Panc1 (cell line): ENCODE measurements around the gene VASP. TPM values are rescaled to one million over a fixed set of nuclear protein-coding genes. Genes with fewer than 3 reads are reported as not detected.

Source experiments
- ATAC-seq: fragments of 200-7000 bp; cut with Tn5 transposase; 2 replicates; pipeline ENCODE4 v1.9.1; 2020; ENCODE audit warnings: mild to moderate bottlenecking, moderate library complexity
- BruUV-seq: library from RNA; stranded (reverse); fragments of 400-500 nt; replicated peaks from 2 replicates; lab custom pipeline; 2021; lab: Mats Ljungman, UMichigan
- CTCF ChIA-PET: fragments of 300-600 bp; sonication (Branson Sonifier 250); formaldehyde crosslinking; loops from one replicate; lab custom pipeline; 2022; ENCODE audit warnings: antibody characterized with exemption; lab: Charles Lee
- POLR2A ChIA-PET: fragments of 300-600 bp; sonication (Branson Sonifier 250); formaldehyde crosslinking; loops from one replicate; lab custom pipeline; 2022; ENCODE audit warnings: antibody characterized with exemption; lab: Charles Lee
- DNase-seq: peaks from one replicate; pipeline ENCODE4 v3.0.0-alpha.2; 2010; ENCODE audit warnings: low read depth, low spot score
- H3K27ac ChIP-seq: 2 replicates; pipeline ENCODE4 v1.5.1; 2011; ENCODE audit warnings: mild to moderate bottlenecking, low read length, inconsistent platforms
- H3K27me3 ChIP-seq: fragments of 200-500 bp; sonication (Bioruptor generic); 2 replicates; pipeline ENCODE4 v1.6.0; 2014; ENCODE audit warnings: low read length, inconsistent platforms; ENCODE audit not compliant: control insufficient read depth, insufficient read depth
- H3K36me3 ChIP-seq: fragments of 200-500 bp; sonication (Bioruptor generic); 2 replicates; pipeline ENCODE4 v1.5.1; 2014; ENCODE audit warnings: inconsistent platforms, mild to moderate bottlenecking, low read length, moderate library complexity; ENCODE audit not compliant: control insufficient read depth, insufficient read depth
- H3K4me1 ChIP-seq: 2 replicates; pipeline ENCODE4 v1.5.1; 2011; ENCODE audit warnings: inconsistent platforms, mild to moderate bottlenecking, low read length, moderate library complexity; ENCODE audit not compliant: control insufficient read depth, insufficient read depth
- H3K4me3 ChIP-seq, 2 experiments: 2 replicates each; pipeline ENCODE4 v1.5.1; 2011 to 2012; ENCODE audit warnings: low read depth in 2 of 2, low read length in 2 of 2, mild to moderate bottlenecking in 2 of 2, inconsistent platforms in 1 of 2, moderate library complexity in 1 of 2
- H3K9me3 ChIP-seq: fragments of 200-500 bp; sonication (Bioruptor generic); 2 replicates; pipeline ENCODE4 v1.5.1; 2014; ENCODE audit warnings: low read depth, mild to moderate bottlenecking, inconsistent platforms, low read length, moderate library complexity; ENCODE audit not compliant: control insufficient read depth, insufficient read depth
- POLR2AphosphoS5 ChIP-seq: IDR thresholded peaks from 2 replicates; pipeline ENCODE4 v1.6.1; 2012; ENCODE audit warnings: mild to moderate bottlenecking, low read depth, low read length, moderate library complexity
- SIN3A ChIP-seq: IDR thresholded peaks from 2 replicates; pipeline ENCODE4 v1.6.1; 2012; ENCODE audit warnings: low read depth, mild to moderate bottlenecking, low read length, moderate library complexity, borderline replicate concordance; ENCODE audit not compliant: insufficient read depth
- TCF7L2 ChIP-seq: IDR thresholded peaks from 2 replicates; pipeline ENCODE4 v1.6.1; 2011; ENCODE audit warnings: mild to moderate bottlenecking, low read depth, low read length, inconsistent platforms
- in situ Hi-C: cut with HindIII; loops from 2 replicates; pipeline ENCODE4 v1.10.0; 2016; ENCODE audit warnings: low sequenced_read_pairs, low pct_unique_long_range_greater_than_20kb
- intact Hi-C: fragments of 100-400 bp; cut with micrococcal nuclease; formaldehyde crosslinking; loops from one replicate; pipeline ENCODE4 v1.10.0; 2022; ENCODE audit not compliant: unreplicated experiment
- total RNA-seq: library from RNA; stranded (reverse); gene quantifications from one replicate; pipeline ENCODE4 v1.2.1, GENCODE V29; 2021; ENCODE audit not compliant: unreplicated experiment
- TF ChIP-seq, protein P1 (sequence below), 2 experiments: IDR thresholded peaks; 2 replicates each; pipeline ENCODE4 v1.6.1; 2011 to 2012; ENCODE audit warnings: low read depth in 2 of 2, control low read depth in 1 of 2, low read length in 1 of 2, mild to moderate bottlenecking in 1 of 2, moderate library complexity in 1 of 2; ENCODE audit not compliant: insufficient read depth in 1 of 2
- TF ChIP-seq, protein P2 (sequence below): fragments of 450-650 bp; IDR thresholded peaks from 2 replicates; pipeline ENCODE4 v1.5.1; 2017; ENCODE audit warnings: mild to moderate bottlenecking

The VASP gene
- total RNA-seq, 1 experiment from 2014 or later = 101 TPM

DNA sequence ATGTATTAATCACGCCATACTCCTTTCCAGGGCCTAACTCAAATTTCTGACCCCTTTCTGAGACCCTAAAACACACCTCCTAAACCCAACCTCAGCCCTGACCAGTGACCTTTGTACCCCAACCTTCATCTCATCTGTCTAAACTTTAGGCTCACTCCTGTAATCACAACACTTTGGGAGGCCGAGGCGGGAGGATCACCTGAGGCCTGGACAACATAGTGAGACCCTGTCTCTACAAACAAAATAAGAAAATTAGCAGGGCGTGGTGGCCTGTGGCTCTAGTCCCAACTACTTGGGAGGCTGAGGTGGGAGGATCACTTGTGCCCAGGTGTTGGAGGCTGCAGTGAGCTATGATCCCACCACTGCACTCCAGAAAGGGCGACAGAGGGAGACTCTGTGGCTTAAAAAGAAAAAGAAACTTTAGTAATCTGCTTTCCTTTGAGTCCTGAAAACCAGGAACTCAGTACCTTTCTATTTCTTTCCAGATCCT lies 15.1 kb upstream of the VASP start:
- H3K27me3 ChIP-seq = no peaks in the 10 kb centered on the region
- POLR2A ChIA-PET = no interaction called here
- H3K9me3 ChIP-seq = no peaks in the 10 kb centered on the region
- no peak for TF ChIP-seq TCF7L2
- no peak for TF ChIP-seq SIN3A
- no peak for TF ChIP-seq POLR2AphosphoS5
- TF ChIP-seq, protein P1, sequence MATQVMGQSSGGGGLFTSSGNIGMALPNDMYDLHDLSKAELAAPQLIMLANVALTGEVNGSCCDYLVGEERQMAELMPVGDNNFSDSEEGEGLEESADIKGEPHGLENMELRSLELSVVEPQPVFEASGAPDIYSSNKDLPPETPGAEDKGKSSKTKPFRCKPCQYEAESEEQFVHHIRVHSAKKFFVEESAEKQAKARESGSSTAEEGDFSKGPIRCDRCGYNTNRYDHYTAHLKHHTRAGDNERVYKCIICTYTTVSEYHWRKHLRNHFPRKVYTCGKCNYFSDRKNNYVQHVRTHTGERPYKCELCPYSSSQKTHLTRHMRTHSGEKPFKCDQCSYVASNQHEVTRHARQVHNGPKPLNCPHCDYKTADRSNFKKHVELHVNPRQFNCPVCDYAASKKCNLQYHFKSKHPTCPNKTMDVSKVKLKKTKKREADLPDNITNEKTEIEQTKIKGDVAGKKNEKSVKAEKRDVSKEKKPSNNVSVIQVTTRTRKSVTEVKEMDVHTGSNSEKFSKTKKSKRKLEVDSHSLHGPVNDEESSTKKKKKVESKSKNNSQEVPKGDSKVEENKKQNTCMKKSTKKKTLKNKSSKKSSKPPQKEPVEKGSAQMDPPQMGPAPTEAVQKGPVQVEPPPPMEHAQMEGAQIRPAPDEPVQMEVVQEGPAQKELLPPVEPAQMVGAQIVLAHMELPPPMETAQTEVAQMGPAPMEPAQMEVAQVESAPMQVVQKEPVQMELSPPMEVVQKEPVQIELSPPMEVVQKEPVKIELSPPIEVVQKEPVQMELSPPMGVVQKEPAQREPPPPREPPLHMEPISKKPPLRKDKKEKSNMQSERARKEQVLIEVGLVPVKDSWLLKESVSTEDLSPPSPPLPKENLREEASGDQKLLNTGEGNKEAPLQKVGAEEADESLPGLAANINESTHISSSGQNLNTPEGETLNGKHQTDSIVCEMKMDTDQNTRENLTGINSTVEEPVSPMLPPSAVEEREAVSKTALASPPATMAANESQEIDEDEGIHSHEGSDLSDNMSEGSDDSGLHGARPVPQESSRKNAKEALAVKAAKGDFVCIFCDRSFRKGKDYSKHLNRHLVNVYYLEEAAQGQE (IDR thresholded peaks at IDR 0.05; ENCODE audit: insufficient read depth in 1 of 2, low read depth in 2 of 2, low read length in 1 of 2) = no peak
- TF ChIP-seq, protein P2, sequence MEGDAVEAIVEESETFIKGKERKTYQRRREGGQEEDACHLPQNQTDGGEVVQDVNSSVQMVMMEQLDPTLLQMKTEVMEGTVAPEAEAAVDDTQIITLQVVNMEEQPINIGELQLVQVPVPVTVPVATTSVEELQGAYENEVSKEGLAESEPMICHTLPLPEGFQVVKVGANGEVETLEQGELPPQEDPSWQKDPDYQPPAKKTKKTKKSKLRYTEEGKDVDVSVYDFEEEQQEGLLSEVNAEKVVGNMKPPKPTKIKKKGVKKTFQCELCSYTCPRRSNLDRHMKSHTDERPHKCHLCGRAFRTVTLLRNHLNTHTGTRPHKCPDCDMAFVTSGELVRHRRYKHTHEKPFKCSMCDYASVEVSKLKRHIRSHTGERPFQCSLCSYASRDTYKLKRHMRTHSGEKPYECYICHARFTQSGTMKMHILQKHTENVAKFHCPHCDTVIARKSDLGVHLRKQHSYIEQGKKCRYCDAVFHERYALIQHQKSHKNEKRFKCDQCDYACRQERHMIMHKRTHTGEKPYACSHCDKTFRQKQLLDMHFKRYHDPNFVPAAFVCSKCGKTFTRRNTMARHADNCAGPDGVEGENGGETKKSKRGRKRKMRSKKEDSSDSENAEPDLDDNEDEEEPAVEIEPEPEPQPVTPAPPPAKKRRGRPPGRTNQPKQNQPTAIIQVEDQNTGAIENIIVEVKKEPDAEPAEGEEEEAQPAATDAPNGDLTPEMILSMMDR = no peak
- ATAC-seq = no peak
- CTCF ChIA-PET = no interaction called here
- no peak overlapping the region for H3K27ac ChIP-seq
- DNase-seq = no peak
- in situ Hi-C loops = no loop called here
- no peak overlapping the region for H3K4me3 ChIP-seq
- intact Hi-C loops = no loop called here
- no TSS peak for BruUV-seq
- H3K4me1 ChIP-seq = peaks cover 3% of the 10 kb centered on the region; the same call in 1 of the 2 replicates
- no peaks in the 10 kb centered on the region for H3K36me3 ChIP-seq

DNA sequence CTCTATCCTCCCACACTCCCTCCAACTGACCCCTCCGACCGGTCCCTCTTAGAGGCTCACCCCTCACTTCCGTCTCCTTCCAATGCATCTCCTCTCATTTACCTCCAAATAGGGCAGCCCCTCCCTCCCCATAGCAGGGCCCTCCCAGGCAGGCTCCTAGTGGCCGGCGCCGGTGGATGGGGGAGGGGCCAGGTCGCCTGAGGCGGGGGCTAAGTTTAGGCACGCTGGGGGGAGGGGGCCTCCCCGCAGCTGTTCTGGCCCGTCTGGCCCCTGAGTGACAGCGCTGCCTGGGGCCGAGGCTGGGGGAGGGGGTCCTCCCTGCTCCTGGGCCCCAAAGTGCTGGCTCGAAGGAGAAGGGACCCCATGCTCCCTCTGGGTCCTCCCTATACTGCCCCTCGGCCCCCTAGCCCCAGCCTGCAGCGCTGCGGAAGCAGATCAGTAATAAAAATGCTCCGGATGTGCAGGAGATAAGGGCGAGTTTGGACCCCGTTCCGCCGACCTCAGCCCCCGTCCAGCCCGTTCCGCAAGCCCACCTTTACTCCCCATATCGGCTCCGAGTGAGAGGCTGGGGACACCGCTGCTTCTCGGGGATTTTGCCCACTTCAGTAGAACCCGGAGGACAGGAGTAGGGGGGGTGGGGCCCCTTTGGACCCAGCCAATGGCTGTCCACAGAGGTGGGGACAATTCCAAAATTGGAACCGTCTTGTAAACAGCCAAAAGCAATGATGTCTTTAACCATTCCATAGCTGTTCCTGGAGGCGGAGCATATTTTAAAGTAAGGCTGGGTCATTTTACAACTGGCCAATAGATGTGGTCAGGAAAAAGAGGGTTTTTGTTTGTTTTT lies 14.4 kb upstream of the VASP start:
- Histone ChIP-seq H3K36me3 (no peaks in the 10 kb centered on the region), H3K4me3 (peak overlapping the region; percentile 19 to 25), H3K27ac (no peak overlapping the region), H3K4me1 (peaks cover 3% of the 10 kb centered on the region; the same call in 1 of the 2 replicates), H3K9me3 (no peaks in the 10 kb centered on the region), H3K27me3 (no peaks in the 10 kb centered on the region)
- in situ Hi-C loops = no loop called here
- BruUV-seq = TSS peak; percentile 42
- TF ChIP-seq POLR2AphosphoS5 = no peak
- no peak for TF ChIP-seq TCF7L2
- TF ChIP-seq, protein P1 (IDR thresholded peaks at IDR 0.05; ENCODE audit: insufficient read depth in 1 of 2, low read depth in 2 of 2, low read length in 1 of 2) = no peak
- TF ChIP-seq, protein P2 = no peak
- no peak for TF ChIP-seq SIN3A
- intact Hi-C loops = no loop called here
- POLR2A ChIA-PET = no interaction called here
- ATAC-seq (no peak), DNase-seq (no peak)
- CTCF ChIA-PET = no interaction called here
